ENCODE data around the gene CEBPZOS. TPM values are rescaled to one million over a fixed set of nuclear protein-coding genes. Genes with fewer than 3 reads are reported as not detected.

Gene CEBPZOS
- total and polyA plus RNA-seq, 4 donors, result 19.5 to 59.4 (median 29.6) TPM

GRCh38 chr2:37226863-37227262 is 30.6 kb downstream of the CEBPZOS start:
- 97 to 98% methylated on average over 4 of the region's 4 CpGs for WGBS, 2 donors
- Histone ChIP-seq H3K9me3 (ENCODE audit: control insufficient read depth in 4 of 4, insufficient read depth in 3 of 4, low read length in 3 of 4) (no peaks in the 10 kb centered on the region), H3K27me3 (ENCODE audit: control insufficient read depth in 3 of 3, insufficient read depth in 3 of 3, low read length in 2 of 3) (no peaks in the 10 kb centered on the region), H3K36me3 (ENCODE audit: control insufficient read depth in 4 of 4, insufficient read depth in 4 of 4, low read length in 4 of 4) (peaks cover 9 to 25% (median 21%) of the 10 kb centered on the region in 4 donors), H3K4me1 (ENCODE audit: control insufficient read depth in 5 of 5, insufficient read depth in 5 of 5, low read length in 5 of 5) (peaks cover 3 to 23% (median 9%) of the 10 kb centered on the region in 5 donors), H3K27ac (ENCODE audit: low read depth in 1 of 2, low read length in 1 of 2) (no peak overlapping the region), H3K4me3 (no peak overlapping the region), H3K9ac (ENCODE audit: insufficient read depth in 1 of 2, low read length in 2 of 2) (no peak overlapping the region)
- TF ChIP-seq CTCF (IDR thresholded peaks at IDR 0.05; ENCODE audit: control extremely low read depth, extremely low read depth), result no peak
- DNase-seq (no peak), ATAC-seq (ENCODE audit: insufficient read depth, low FRiP score) (no peak)

GRCh38 chr2:37228788-37229187 is 32.5 kb downstream of the CEBPZOS start:
- TF ChIP-seq CTCF (IDR thresholded peaks at IDR 0.05; ENCODE audit: control extremely low read depth, extremely low read depth), result no peak
- no peak overlapping the region for H3K4me3 ChIP-seq
- DNase-seq (no peak), ATAC-seq (ENCODE audit: insufficient read depth, low FRiP score) (no peak)
- no peaks in the 10 kb centered on the region for H3K9me3 ChIP-seq (ENCODE audit: control insufficient read depth in 4 of 4, insufficient read depth in 3 of 4, low read length in 3 of 4)
- no peaks in the 10 kb centered on the region for H3K27me3 ChIP-seq (ENCODE audit: control insufficient read depth in 3 of 3, insufficient read depth in 3 of 3, low read length in 2 of 3)
- no peak overlapping the region for H3K27ac ChIP-seq (ENCODE audit: low read depth in 1 of 2, low read length in 1 of 2)
- H3K9ac ChIP-seq (ENCODE audit: insufficient read depth in 1 of 2, low read length in 2 of 2), result no peak overlapping the region
- WGBS, 2 donors, result 96 to 98% methylated on average over 3 of the region's 3 CpGs
- H3K4me1 ChIP-seq (ENCODE audit: control insufficient read depth in 5 of 5, insufficient read depth in 5 of 5, low read length in 5 of 5), result peaks cover 6 to 34% (median 19%) of the 10 kb centered on the region in 5 donors
- peaks cover 8 to 18% (median 15%) of the 10 kb centered on the region in 4 donors for H3K36me3 ChIP-seq (ENCODE audit: control insufficient read depth in 4 of 4, insufficient read depth in 4 of 4, low read length in 4 of 4)

GRCh38 chr2:37230581-37230980 is 34.3 kb downstream of the CEBPZOS start:
- H3K27ac ChIP-seq (ENCODE audit: low read depth in 1 of 2, low read length in 1 of 2), result peak overlapping the region; percentile 94 to 96
- H3K9me3 ChIP-seq (ENCODE audit: control insufficient read depth in 4 of 4, insufficient read depth in 3 of 4, low read length in 3 of 4), result no peaks in the 10 kb centered on the region
- TF ChIP-seq CTCF (IDR thresholded peaks at IDR 0.05; ENCODE audit: control extremely low read depth, extremely low read depth), result no peak
- H3K4me1 ChIP-seq (ENCODE audit: control insufficient read depth in 5 of 5, insufficient read depth in 5 of 5, low read length in 5 of 5), result peaks cover 6 to 30% (median 19%) of the 10 kb centered on the region in 5 donors
- H3K4me3 ChIP-seq, result peak overlapping the region; percentile 84
- DNase-seq (peak in 2 of 3 donors; percentile 24 to 41), ATAC-seq (ENCODE audit: insufficient read depth, low FRiP score) (no peak)
- peak overlapping the region; percentile 94 to 96 for H3K9ac ChIP-seq (ENCODE audit: insufficient read depth in 1 of 2, low read length in 2 of 2)
- H3K36me3 ChIP-seq (ENCODE audit: control insufficient read depth in 4 of 4, insufficient read depth in 4 of 4, low read length in 4 of 4), result peaks cover 11 to 18% (median 13%) of the 10 kb centered on the region in 4 donors
- no peaks in the 10 kb centered on the region for H3K27me3 ChIP-seq (ENCODE audit: control insufficient read depth in 3 of 3, insufficient read depth in 3 of 3, low read length in 2 of 3)
- 1 to 3% methylated on average over 8 of the region's 8 CpGs for WGBS, 2 donors

Measured in lung (tissue), 12 donors.